ENCODE measurements around the gene PFKFB3.

PFKFB3 gene

DNA sequence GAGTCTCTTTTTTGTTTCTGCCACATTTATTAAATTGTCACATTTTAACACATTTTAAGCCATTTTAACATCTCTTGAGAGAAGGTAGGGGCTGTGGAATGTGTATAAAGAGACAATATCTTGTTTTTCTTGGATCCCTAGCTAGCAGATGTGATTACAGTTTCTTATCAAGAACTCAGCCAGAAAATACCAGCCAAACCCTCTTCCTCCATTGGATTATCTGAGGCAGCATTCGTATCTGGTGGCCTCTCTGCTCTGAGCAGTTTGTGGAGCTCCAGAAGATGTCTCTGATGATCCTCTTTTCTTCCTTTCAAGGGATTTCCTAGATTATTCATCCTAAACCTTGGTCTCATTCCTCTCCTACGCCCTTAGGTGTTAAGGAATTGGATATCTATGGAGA is 35.3 kb upstream of the PFKFB3 start:
- Histone ChIP-seq H3K79me2 (ENCODE audit: low read length) (peaks cover 82% of the 10 kb centered on the region), H3K9me2 (replicated peaks; ENCODE audit: insufficient read depth, low read length) (no peaks in the 10 kb centered on the region)

DNA sequence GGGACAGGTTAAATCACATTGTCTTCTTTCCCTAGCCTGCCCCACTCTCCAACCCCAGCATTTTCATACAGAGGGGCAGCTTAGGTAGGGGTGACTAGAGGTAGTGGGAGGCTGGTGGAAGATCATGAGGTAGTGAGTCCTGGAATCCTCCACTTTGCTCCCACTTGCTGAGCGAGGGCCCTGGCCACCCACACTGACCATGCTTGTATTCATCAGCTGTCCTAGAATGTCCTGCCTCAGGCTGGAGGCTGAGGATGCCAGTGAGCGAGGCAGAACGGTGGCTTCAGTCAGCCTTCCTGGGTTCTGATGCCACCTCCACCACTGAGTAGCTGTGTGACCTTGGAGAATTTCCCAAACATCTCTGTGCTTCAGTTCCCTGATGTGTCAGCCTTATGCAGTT is 34.6 kb upstream of the PFKFB3 start:
- Histone ChIP-seq H3K9me2 (replicated peaks; ENCODE audit: insufficient read depth, low read length) (no peaks in the 10 kb centered on the region), H3K27me3 (replicated peaks; ENCODE audit: insufficient read depth, low read length) (no peaks in the 10 kb centered on the region), H3K4me2 (ENCODE audit: low read depth, low read length) (no peak overlapping the region), H2AFZ (ENCODE audit: low read length) (no peak overlapping the region), H3K36me3 (replicated peaks; ENCODE audit: insufficient read depth, low read length) (peaks cover 5% of the 10 kb centered on the region), H3K79me2 (ENCODE audit: low read length) (peaks cover 88% of the 10 kb centered on the region), H4K20me1 (ENCODE audit: insufficient read depth, low read length) (no peaks in the 10 kb centered on the region), H3K9ac (ENCODE audit: low read length) (no peak overlapping the region), H3K27ac (ENCODE audit: low read length) (no peak overlapping the region), H3K4me1 (ENCODE audit: low read length) (peaks cover 6% of the 10 kb centered on the region; the same call in 1 of the 2 replicates), H3K4me3 (ENCODE audit: low read length) (no peak overlapping the region), H3K9me3 (replicated peaks; ENCODE audit: insufficient read depth, low read length) (no peaks in the 10 kb centered on the region), H3F3A (ENCODE audit: insufficient read depth, low read length) (peaks cover 4% of the 10 kb centered on the region)
- TF ChIP-seq EZH2 (optimal IDR thresholded peaks at IDR 0.05; ENCODE audit: low read depth, low read length) (no peak), EZH2phosphoT487 (IDR thresholded peaks at IDR 0.05; ENCODE audit: low read length) (no peak)
- TF ChIP-seq, protein P1, sequence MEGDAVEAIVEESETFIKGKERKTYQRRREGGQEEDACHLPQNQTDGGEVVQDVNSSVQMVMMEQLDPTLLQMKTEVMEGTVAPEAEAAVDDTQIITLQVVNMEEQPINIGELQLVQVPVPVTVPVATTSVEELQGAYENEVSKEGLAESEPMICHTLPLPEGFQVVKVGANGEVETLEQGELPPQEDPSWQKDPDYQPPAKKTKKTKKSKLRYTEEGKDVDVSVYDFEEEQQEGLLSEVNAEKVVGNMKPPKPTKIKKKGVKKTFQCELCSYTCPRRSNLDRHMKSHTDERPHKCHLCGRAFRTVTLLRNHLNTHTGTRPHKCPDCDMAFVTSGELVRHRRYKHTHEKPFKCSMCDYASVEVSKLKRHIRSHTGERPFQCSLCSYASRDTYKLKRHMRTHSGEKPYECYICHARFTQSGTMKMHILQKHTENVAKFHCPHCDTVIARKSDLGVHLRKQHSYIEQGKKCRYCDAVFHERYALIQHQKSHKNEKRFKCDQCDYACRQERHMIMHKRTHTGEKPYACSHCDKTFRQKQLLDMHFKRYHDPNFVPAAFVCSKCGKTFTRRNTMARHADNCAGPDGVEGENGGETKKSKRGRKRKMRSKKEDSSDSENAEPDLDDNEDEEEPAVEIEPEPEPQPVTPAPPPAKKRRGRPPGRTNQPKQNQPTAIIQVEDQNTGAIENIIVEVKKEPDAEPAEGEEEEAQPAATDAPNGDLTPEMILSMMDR (IDR thresholded peaks at IDR 0.05; ENCODE audit: low read length) = no peak
- no peak for DNase-seq

More for the DNA sequence above, 35.3 kb upstream of the PFKFB3 start:
- TF ChIP-seq EZH2 (optimal IDR thresholded peaks at IDR 0.05; ENCODE audit: low read depth, low read length) (no peak), EZH2phosphoT487 (IDR thresholded peaks at IDR 0.05; ENCODE audit: low read length) (no peak)
- TF ChIP-seq, protein P1 (IDR thresholded peaks at IDR 0.05; ENCODE audit: low read length) = no peak
- H2AFZ ChIP-seq (ENCODE audit: low read length) = no peak overlapping the region
- no peaks in the 10 kb centered on the region for H3K27me3 ChIP-seq (replicated peaks; ENCODE audit: insufficient read depth, low read length)
- H3K4me2 ChIP-seq (ENCODE audit: low read depth, low read length) = no peak overlapping the region
- no peaks in the 10 kb centered on the region for H3K9me3 ChIP-seq (replicated peaks; ENCODE audit: insufficient read depth, low read length)
- H3F3A ChIP-seq (ENCODE audit: insufficient read depth, low read length) = peaks cover 4% of the 10 kb centered on the region
- no peak overlapping the region for H3K4me3 ChIP-seq (ENCODE audit: low read length)
- DNase-seq = no peak
- peaks cover 5% of the 10 kb centered on the region for H3K36me3 ChIP-seq (replicated peaks; ENCODE audit: insufficient read depth, low read length)
- peaks cover 10% of the 10 kb centered on the region; the same call in 1 of the 2 replicates for H3K4me1 ChIP-seq (ENCODE audit: low read length)
- H3K9ac ChIP-seq (ENCODE audit: low read length) = no peak overlapping the region
- H3K27ac ChIP-seq (ENCODE audit: low read length) = no peak overlapping the region
- H4K20me1 ChIP-seq (ENCODE audit: insufficient read depth, low read length) = no peaks in the 10 kb centered on the region

DNA sequence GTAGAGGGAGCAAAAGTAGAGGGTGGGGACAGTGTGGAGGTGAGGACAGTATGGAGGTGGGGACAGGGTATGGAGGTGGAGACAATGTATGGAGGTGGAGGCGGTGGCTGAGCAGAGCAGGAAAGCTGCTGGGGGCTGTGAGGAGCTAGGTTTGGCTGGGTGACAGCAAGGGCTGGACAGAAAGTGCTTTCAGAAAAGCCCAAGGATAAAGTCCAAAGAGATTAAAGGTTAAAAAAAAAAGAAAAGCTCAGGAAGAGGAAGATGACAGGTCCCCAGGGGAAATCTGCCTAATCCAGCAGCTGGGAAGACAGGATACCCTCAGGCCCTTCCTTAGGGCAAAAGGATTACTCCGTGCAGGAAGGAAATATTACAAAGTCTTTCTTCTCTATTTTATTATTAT is 32.1 kb upstream of the PFKFB3 start:
- TF ChIP-seq, protein P1 (IDR thresholded peaks at IDR 0.05; ENCODE audit: low read length) = no peak
- no peak for TF ChIP-seq EZH2phosphoT487 (IDR thresholded peaks at IDR 0.05; ENCODE audit: low read length)
- TF ChIP-seq EZH2 (optimal IDR thresholded peaks at IDR 0.05; ENCODE audit: low read depth, low read length) = no peak
- DNase-seq = no peak
- H3K4me3 ChIP-seq (ENCODE audit: low read length) = no peak overlapping the region
- H4K20me1 ChIP-seq (ENCODE audit: insufficient read depth, low read length) = no peaks in the 10 kb centered on the region
- no peak overlapping the region for H3K9ac ChIP-seq (ENCODE audit: low read length)
- H3K4me1 ChIP-seq (ENCODE audit: low read length) = no peaks in the 10 kb centered on the region
- no peak overlapping the region for H3K27ac ChIP-seq (ENCODE audit: low read length)
- no peak overlapping the region for H3K4me2 ChIP-seq (ENCODE audit: low read depth, low read length)
- no peaks in the 10 kb centered on the region for H3K9me3 ChIP-seq (replicated peaks; ENCODE audit: insufficient read depth, low read length)
- H3K36me3 ChIP-seq (replicated peaks; ENCODE audit: insufficient read depth, low read length) = peaks cover 5% of the 10 kb centered on the region; the same call in 1 of the 2 replicates
- H2AFZ ChIP-seq (ENCODE audit: low read length) = no peak overlapping the region
- no peaks in the 10 kb centered on the region for H3K27me3 ChIP-seq (replicated peaks; ENCODE audit: insufficient read depth, low read length)
- H3K79me2 ChIP-seq (ENCODE audit: low read length) = peaks cover 83% of the 10 kb centered on the region
- no peaks in the 10 kb centered on the region for H3K9me2 ChIP-seq (replicated peaks; ENCODE audit: insufficient read depth, low read length)
- no peaks in the 10 kb centered on the region; the same call in 1 of the 2 replicates for H3F3A ChIP-seq (ENCODE audit: insufficient read depth, low read length)
